Suprapubic skin (tissue), 4 donors: ENCODE measurements around the gene FILIP1L. TPM values are rescaled to one million over a fixed set of nuclear protein-coding genes. Genes with fewer than 3 reads are reported as not detected.

ENCODE experiments used
- DNase-seq, 2 donors: peaks; one replicate each; pipeline ENCODE4 v3.0.0-alpha.2; 2019; ENCODE audit warnings: low spot score in 2 of 2
- H3K27ac ChIP-seq: fragments of 200-600 bp; sonication (generic); one replicate; pipeline ENCODE4 v1.5.1; 2019
- H3K27me3 ChIP-seq: fragments of 200-600 bp; sonication (generic); one replicate; pipeline ENCODE4 v1.5.1; 2019
- H3K36me3 ChIP-seq: fragments of 200-600 bp; sonication (generic); one replicate; pipeline ENCODE4 v1.5.1; 2019
- H3K4me1 ChIP-seq: fragments of 200-600 bp; sonication (generic); one replicate; pipeline ENCODE4 v1.5.1; 2019
- H3K4me3 ChIP-seq: fragments of 200-600 bp; sonication (generic); one replicate; pipeline ENCODE4 v1.5.1; 2019; ENCODE audit warnings: mild to moderate bottlenecking
- H3K9me3 ChIP-seq: fragments of 200-600 bp; sonication (generic); one replicate; pipeline ENCODE4 v1.5.1; 2019
- CTCF ChIP-seq, 2 donors: fragments of 200-600 bp in 1 of 2; fragments of 450-650 bp in 1 of 2; sonication (generic) in 1 of 2; IDR thresholded peaks; one replicate each; pipeline ENCODE4 v1.5.1; 2016 to 2019; ENCODE audit warnings: antibody characterized with exemption in 2 of 2, mild to moderate bottlenecking in 1 of 2, moderate library complexity in 1 of 2
- EP300 ChIP-seq: sonication (generic); formaldehyde crosslinking; IDR thresholded peaks from one replicate; pipeline ENCODE4 v1.6.1; 2017; ENCODE audit warnings: antibody characterized with exemption
- POLR2A ChIP-seq, 2 donors: fragments of 450-650 bp; IDR thresholded peaks; one replicate each; pipeline ENCODE4 v1.6.1; 2017; ENCODE audit warnings: antibody characterized with exemption in 2 of 2, mild to moderate bottlenecking in 2 of 2, moderate library complexity in 2 of 2
- POLR2AphosphoS5 ChIP-seq, 3 donors: sonication (generic); formaldehyde crosslinking; IDR thresholded peaks; one replicate each; pipeline ENCODE4 v1.6.1; 2017; ENCODE audit warnings: antibody characterized with exemption in 3 of 3
- WGBS: methylation state at CpG from one replicate; pipeline ENCODE4 v1.1.5; 2018; 5-methylcytosine and 5-hydroxymethylcytosine counted together
- total RNA-seq, 4 donors: library from RNA; depleted of rRNA; stranded (reverse); fragments of >200 nt; gene quantifications; one replicate each; pipeline ENCODE4 v1.1.0, GENCODE V29; 2016

The FILIP1L gene
- total RNA-seq, 4 donors from 2014 or later: 14.0 to 19.9 (median 15.9) TPM

GRCh38 chr3:99957151-99957796, 157.0 kb downstream of the FILIP1L start:
- Histone ChIP-seq H3K36me3 (no peaks in the 10 kb centered on the region), H3K4me1 (peaks cover 16% of the 10 kb centered on the region), H3K27ac (no peak overlapping the region), H3K27me3 (no peaks in the 10 kb centered on the region), H3K9me3 (no peaks in the 10 kb centered on the region), H3K4me3 (no peak overlapping the region)
- WGBS: 68% methylated on average over 4 of the region's 4 CpGs
- no peak for TF ChIP-seq POLR2A (IDR thresholded peaks at IDR 0.05)
- TF ChIP-seq POLR2AphosphoS5 (IDR thresholded peaks at IDR 0.05): no peak
- no peak for TF ChIP-seq CTCF (IDR thresholded peaks at IDR 0.05)
- no peak for TF ChIP-seq EP300
- no peak for DNase-seq

- H3K36me3 ChIP-seq: no peaks in the 10 kb centered on the region
- H3K4me1 ChIP-seq: peaks cover 6% of the 10 kb centered on the region
- H3K27ac ChIP-seq: no peak overlapping the region
- 88% methylated on average over 10 of the region's 10 CpGs for WGBS
- H3K4me3 ChIP-seq: no peak overlapping the region
- no peaks in the 10 kb centered on the region for H3K9me3 ChIP-seq
- DNase-seq: no peak
- TF ChIP-seq POLR2AphosphoS5 (IDR thresholded peaks at IDR 0.05) (no peak), CTCF (IDR thresholded peaks at IDR 0.05) (no peak), POLR2A (IDR thresholded peaks at IDR 0.05) (no peak), EP300 (no peak)
- H3K27me3 ChIP-seq: no peaks in the 10 kb centered on the region
Measured at GRCh38 chr3:99955773-99956562, 158.3 kb downstream of the FILIP1L start.

GRCh38 chr3:99954914-99955644, 159.2 kb downstream of the FILIP1L start:
- Histone ChIP-seq H3K27me3 (no peaks in the 10 kb centered on the region), H3K36me3 (no peaks in the 10 kb centered on the region), H3K4me1 (peaks cover 3% of the 10 kb centered on the region), H3K27ac (no peak overlapping the region), H3K9me3 (no peaks in the 10 kb centered on the region), H3K4me3 (no peak overlapping the region)
- 63% methylated on average over 4 of the region's 4 CpGs for WGBS
- DNase-seq: no peak
- TF ChIP-seq POLR2AphosphoS5 (IDR thresholded peaks at IDR 0.05): no peak

GRCh38 chr3:99953596-99953995, 160.7 kb downstream of the FILIP1L start:
- TF ChIP-seq POLR2AphosphoS5 (IDR thresholded peaks at IDR 0.05): no peak
- TF ChIP-seq EP300: no peak
- Histone ChIP-seq H3K9me3 (no peaks in the 10 kb centered on the region), H3K36me3 (no peaks in the 10 kb centered on the region), H3K27me3 (no peaks in the 10 kb centered on the region), H3K4me3 (no peak overlapping the region), H3K27ac (no peak overlapping the region), H3K4me1 (peaks cover 10% of the 10 kb centered on the region)
- no peak for DNase-seq

GRCh38 chr3:99952306-99952705, 162.0 kb downstream of the FILIP1L start:
- no peak overlapping the region for H3K27ac ChIP-seq
- H3K4me1 ChIP-seq: peaks cover 10% of the 10 kb centered on the region
- no peaks in the 10 kb centered on the region for H3K9me3 ChIP-seq
- TF ChIP-seq EP300: no peak
- TF ChIP-seq CTCF (IDR thresholded peaks at IDR 0.05): no peak
- TF ChIP-seq POLR2AphosphoS5 (IDR thresholded peaks at IDR 0.05): no peak
- no peak for TF ChIP-seq POLR2A (IDR thresholded peaks at IDR 0.05)
- no peaks in the 10 kb centered on the region for H3K36me3 ChIP-seq
- H3K4me3 ChIP-seq: no peak overlapping the region
- WGBS: 93% methylated on average over 1 of the region's 1 CpG
- no peak for DNase-seq
- H3K27me3 ChIP-seq: no peaks in the 10 kb centered on the region

GRCh38 chr3:99951701-99952100, 162.6 kb downstream of the FILIP1L start:
- H3K9me3 ChIP-seq: no peaks in the 10 kb centered on the region
- no peak overlapping the region for H3K4me3 ChIP-seq
- H3K27me3 ChIP-seq: no peaks in the 10 kb centered on the region
- no peak for TF ChIP-seq POLR2AphosphoS5 (IDR thresholded peaks at IDR 0.05)
- no peaks in the 10 kb centered on the region for H3K36me3 ChIP-seq
- peaks cover 10% of the 10 kb centered on the region for H3K4me1 ChIP-seq
- DNase-seq: no peak
- H3K27ac ChIP-seq: no peak overlapping the region
